ENCODE results near the gene PRKAR1A. TPM values are rescaled to one million over a fixed set of nuclear protein-coding genes. Genes with fewer than 3 reads are reported as not detected.

Gene PRKAR1A
- total and polyA plus RNA-seq, 8 donors = 22.6 to 323 (median 80.3) TPM

GRCh38 chr17:68598545-68598961 lies 86.3 kb downstream of the PRKAR1A start:
- no peaks in the 10 kb centered on the region for H3K36me3 ChIP-seq
- intact Hi-C loops (cut with DNase I; ENCODE audit: low total_unique reads) = no loop called here
- peak overlapping the region in 4 of 5 donors; percentile 0 to 92 (median 86) for H3K27ac ChIP-seq
- peak overlapping the region; percentile 60 to 82 (median 64) for H3K4me3 ChIP-seq
- TF ChIP-seq EP300 (IDR thresholded peaks at IDR 0.05) (no peak), POLR2A (IDR thresholded peaks at IDR 0.05) (no peak), POLR2AphosphoS5 (IDR thresholded peaks at IDR 0.05) (no peak), CTCF (IDR thresholded peaks at IDR 0.05) (no peak)
- peaks cover 23 to 68% (median 46%) of the 10 kb centered on the region in 4 donors for H3K4me1 ChIP-seq
- no peaks in the 10 kb centered on the region for H3K9me3 ChIP-seq
- peaks cover 0 to 28% (median 16%) of the 10 kb centered on the region in 3 donors for H3K27me3 ChIP-seq
- no peak for DNase-seq
- 41 to 67% (median 46%) methylated on average over 4 of the region's 4 CpGs for WGBS, 5 donors

- peak in 1 of 2 donors; percentile 26 for DNase-seq
- no peaks in the 10 kb centered on the region for H3K36me3 ChIP-seq
- peak overlapping the region in 4 of 5 donors; percentile 83 to 92 (median 86) for H3K27ac ChIP-seq
- 25 to 46% (median 32%) methylated on average over 4 of the region's 4 CpGs for WGBS, 5 donors
- no peaks in the 10 kb centered on the region for H3K9me3 ChIP-seq
- TF ChIP-seq POLR2A (IDR thresholded peaks at IDR 0.05) (no peak), EP300 (IDR thresholded peaks at IDR 0.05) (no peak), CTCF (IDR thresholded peaks at IDR 0.05) (no peak), POLR2AphosphoS5 (IDR thresholded peaks at IDR 0.05) (peak in 1 of 3 donors; percentile 37)
- peaks cover 23 to 68% (median 44%) of the 10 kb centered on the region in 4 donors for H3K4me1 ChIP-seq
- intact Hi-C loops (cut with DNase I; ENCODE audit: low total_unique reads) = no loop called here
- peak overlapping the region; percentile 60 to 82 (median 64) for H3K4me3 ChIP-seq
- peaks cover 0 to 28% (median 16%) of the 10 kb centered on the region in 3 donors for H3K27me3 ChIP-seq
These were observed 86.9 kb downstream of the PRKAR1A start for GRCh38 chr17:68599091-68599490.

DNA sequence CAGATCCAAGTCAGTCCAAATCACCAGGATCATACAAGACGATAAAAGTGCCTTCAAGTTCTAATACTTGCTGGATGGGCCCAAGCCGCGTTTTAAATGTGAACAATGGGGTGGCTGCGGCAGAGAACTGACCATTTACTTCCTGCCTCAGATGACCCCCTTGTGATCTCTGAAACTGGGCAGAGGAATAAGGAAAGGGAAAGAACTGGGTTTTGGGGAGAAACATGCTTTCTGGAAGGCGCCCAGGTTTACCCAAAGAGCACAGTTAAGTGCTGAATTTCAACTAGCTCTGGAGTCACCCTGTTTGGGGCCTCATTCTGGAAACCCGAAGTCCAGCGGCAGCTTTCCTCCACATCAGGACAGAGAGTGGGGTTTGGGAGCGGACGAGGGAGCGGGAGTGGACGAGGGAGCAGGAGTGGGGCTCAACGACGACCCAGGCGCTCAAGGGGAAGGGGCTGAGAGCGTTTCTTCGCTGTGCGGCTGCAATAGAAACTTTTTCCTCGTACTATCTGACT lies 87.4 kb downstream of the PRKAR1A start:
- peaks cover 0 to 28% (median 16%) of the 10 kb centered on the region in 3 donors for H3K27me3 ChIP-seq
- no peaks in the 10 kb centered on the region for H3K9me3 ChIP-seq
- WGBS, 5 donors = 18 to 44% (median 28%) methylated on average over 18 of the region's 18 CpGs
- H3K4me3 ChIP-seq = peak overlapping the region; percentile 60 to 82 (median 64)
- TF ChIP-seq POLR2A (IDR thresholded peaks at IDR 0.05) = no peak
- no peak for TF ChIP-seq CTCF (IDR thresholded peaks at IDR 0.05)
- no peak for TF ChIP-seq POLR2AphosphoS5 (IDR thresholded peaks at IDR 0.05)
- no peak for TF ChIP-seq EP300 (IDR thresholded peaks at IDR 0.05)
- peak overlapping the region; percentile 83 to 92 (median 87) for H3K27ac ChIP-seq
- H3K36me3 ChIP-seq = no peaks in the 10 kb centered on the region
- DNase-seq = no peak
- intact Hi-C loops (cut with DNase I; ENCODE audit: low total_unique reads) = no loop called here
- peaks cover 23 to 64% (median 44%) of the 10 kb centered on the region in 4 donors for H3K4me1 ChIP-seq

GRCh38 chr17:68600067-68600930 lies 88.1 kb downstream of the PRKAR1A start:
- 1 to 20% (median 1%) methylated on average over 1 to 88 of the region's 88 CpGs for WGBS, 5 donors
- Histone ChIP-seq H3K27me3 (peaks cover 0 to 28% (median 16%) of the 10 kb centered on the region in 3 donors), H3K36me3 (no peaks in the 10 kb centered on the region), H3K4me3 (peak overlapping the region; percentile 60 to 82 (median 64)), H3K9me3 (no peaks in the 10 kb centered on the region), H3K4me1 (peaks cover 23 to 61% (median 44%) of the 10 kb centered on the region in 4 donors), H3K27ac (peak overlapping the region; percentile 83 to 92 (median 87))
- intact Hi-C loops (cut with DNase I; ENCODE audit: low total_unique reads) = no loop called here
- DNase-seq = peak; percentile 72 to 81
- no peak for TF ChIP-seq POLR2A (IDR thresholded peaks at IDR 0.05)
- peak in 1 of 3 donors; percentile 7 for TF ChIP-seq POLR2AphosphoS5 (IDR thresholded peaks at IDR 0.05)
- peak in 5 of 7 experiments; percentile 22 to 68 (median 44) for TF ChIP-seq CTCF (IDR thresholded peaks at IDR 0.05)
- no peak for TF ChIP-seq EP300 (IDR thresholded peaks at IDR 0.05)

All from stomach (tissue), 9 donors.